ENCODE data around the gene HDLBP. TPM values are rescaled to one million over a fixed set of nuclear protein-coding genes. Genes with fewer than 3 reads are reported as not detected.

The HDLBP gene
- total and polyA plus RNA-seq, 2 experiments from 2014 or later = 230 to 306 TPM

- Histone ChIP-seq H3K4me2 (no peak overlapping the region), H3K27me3 (ENCODE audit: insufficient read depth) (no peaks in the 10 kb centered on the region), H3K79me2 (replicated peaks; ENCODE audit: insufficient read depth) (no peaks in the 10 kb centered on the region), H2AFZ (no peak overlapping the region), H3K4me3 (no peak overlapping the region), H3F3A (replicated peaks; ENCODE audit: low read depth) (no peaks in the 10 kb centered on the region), H3K36me3 (ENCODE audit: insufficient read depth) (no peaks in the 10 kb centered on the region), H3K27ac (ENCODE audit: low read depth) (no peak overlapping the region), H4K20me1 (replicated peaks; ENCODE audit: insufficient read depth) (no peaks in the 10 kb centered on the region), H3K4me1 (ENCODE audit: insufficient read depth) (no peaks in the 10 kb centered on the region), H3K9me2 (ENCODE audit: insufficient read depth) (no peaks in the 10 kb centered on the region)
- Mint-ChIP-seq H3K9me3 (no peaks in the 10 kb centered on the region), H3K36me3 (ENCODE audit: low read depth) (peaks cover 6% of the 10 kb centered on the region; the same call in 2 of the 3 replicates), H3K4me1 (peaks cover 13% of the 10 kb centered on the region; the same call in 2 of the 3 replicates), H3K27ac (no peak overlapping the region), H3K4me3 (no peak overlapping the region), H3K27me3 (ENCODE audit: insufficient read depth, low read depth, poor library complexity) (peaks cover 5% of the 10 kb centered on the region)
- TF ChIP-seq ZNF462 (CRISPR knock-in tag; IDR thresholded peaks at IDR 0.05) = no peak
- TF ChIP-seq STAT1 (IDR thresholded peaks at IDR 0.05; ENCODE audit: unreplicated experiment) = no peak
- no peak for TF ChIP-seq EZH2 (IDR thresholded peaks at IDR 0.05; ENCODE audit: low read depth, unreplicated experiment)
- TF ChIP-seq JUNB (IDR thresholded peaks at IDR 0.05; ENCODE audit: unreplicated experiment) = no peak
- no peak for TF ChIP-seq NANOG (IDR thresholded peaks at IDR 0.05; ENCODE audit: borderline replicate concordance)
- no peak for TF ChIP-seq ETS1 (IDR thresholded peaks at IDR 0.05)
- TF ChIP-seq ZNF331 (CRISPR knock-in tag; IDR thresholded peaks at IDR 0.05; ENCODE audit: low read depth) = no peak
- no peak for ATAC-seq
- DNase-seq (ENCODE audit: low spot score) = no peak
These were observed 135.6 kb downstream of the HDLBP start for GRCh38 chr2:241179899-241180298.
